Left ventricle myocardium inferior (tissue), 1 donor: Measurements from ENCODE around the gene MIER1. TPM values are rescaled to one million over a fixed set of nuclear protein-coding genes. Genes with fewer than 3 reads are reported as not detected.

Source experiments
- DNase-seq: peaks from one replicate; pipeline ENCODE4 v3.0.0-alpha.2; 2020
- H3K27ac ChIP-seq: fragments of 200-600 bp; replicated peaks from 2 replicates; pipeline ENCODE4 v1.8.0; 2021
- H3K27me3 ChIP-seq: fragments of 200-600 bp; 2 replicates; pipeline ENCODE4 v1.8.0; 2021; ENCODE audit warnings: low read depth
- H3K36me3 ChIP-seq: fragments of 200-600 bp; 2 replicates; pipeline ENCODE4 v1.8.0; 2021
- H3K4me1 ChIP-seq: fragments of 200-600 bp; 2 replicates; pipeline ENCODE4 v1.8.0; 2021
- H3K4me3 ChIP-seq: fragments of 200-600 bp; 2 replicates; pipeline ENCODE4 v1.8.0; 2021; ENCODE audit warnings: mild to moderate bottlenecking, moderate library complexity
- H3K9me3 ChIP-seq: fragments of 200-600 bp; replicated peaks from 2 replicates; pipeline ENCODE4 v1.8.0; 2021
- intact Hi-C: fragments of 100-400 bp; cut with micrococcal nuclease; formaldehyde crosslinking; loops from one replicate; pipeline ENCODE4 v1.11.0; 2022
- total RNA-seq: library from RNA; stranded (reverse); fragmentation: NEBNext Ultra II Directional; extraction: Animal tissue kit (Norgen Biotek cat#: 25700); gene quantifications from one replicate; pipeline ENCODE4 v1.2.1, GENCODE V29; 2021
- TF ChIP-seq, protein P1 (sequence below): fragments of 200-600 bp; IDR thresholded peaks from 2 replicates; pipeline ENCODE4 v1.8.0; 2021; ENCODE audit warnings: antibody characterized with exemption, mild to moderate bottlenecking, borderline replicate concordance
- donor health status: DM: no; HTN: yes; CAD: no; lungs with severe emphysema.

Gene MIER1
- total RNA-seq, 1 donor from 2014 or later, result 18.1 TPM

DNA sequence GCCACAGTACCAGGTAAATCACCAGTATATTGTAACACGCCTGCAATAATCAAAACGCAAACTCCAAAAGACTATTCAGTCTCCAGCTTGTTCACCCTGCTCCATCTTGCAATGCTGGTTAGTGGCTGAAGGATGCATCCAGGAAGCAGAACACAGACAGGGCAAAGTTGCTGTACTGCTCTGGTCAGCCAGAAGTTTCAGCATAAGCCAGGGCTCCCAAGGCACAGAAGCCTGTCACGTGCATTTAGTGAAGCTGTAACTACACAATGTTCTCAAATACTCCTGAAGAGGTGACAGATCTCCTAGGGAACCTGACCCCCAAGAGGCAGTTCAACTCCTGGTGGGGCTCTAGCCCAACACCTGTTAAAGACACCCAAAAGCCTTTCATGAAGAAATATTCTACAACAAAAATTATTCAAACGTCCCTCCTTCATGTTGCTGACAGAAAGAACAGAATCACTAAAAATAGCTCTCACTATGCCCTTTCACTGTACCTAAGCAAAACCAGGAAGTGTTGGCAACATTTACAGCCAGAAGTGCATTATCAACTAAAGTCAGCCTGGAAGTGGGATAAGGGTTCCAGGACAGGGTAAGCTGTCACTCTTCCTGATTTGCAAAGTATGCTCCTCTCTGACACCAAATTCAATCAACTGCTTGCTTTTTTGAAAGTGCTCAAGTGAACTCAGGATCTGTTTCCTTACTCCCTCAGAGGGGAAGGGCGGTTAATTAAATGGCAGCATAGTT is 77.1 kb downstream of the MIER1 start:
- Histone ChIP-seq H3K27me3 (no peaks in the 10 kb centered on the region), H3K36me3 (peaks cover 27% of the 10 kb centered on the region), H3K27ac (peak overlapping the region; percentile 74), H3K9me3 (no peaks in the 10 kb centered on the region), H3K4me3 (no peak overlapping the region), H3K4me1 (peaks cover 37% of the 10 kb centered on the region)
- no peak for DNase-seq
- TF ChIP-seq, protein P1, sequence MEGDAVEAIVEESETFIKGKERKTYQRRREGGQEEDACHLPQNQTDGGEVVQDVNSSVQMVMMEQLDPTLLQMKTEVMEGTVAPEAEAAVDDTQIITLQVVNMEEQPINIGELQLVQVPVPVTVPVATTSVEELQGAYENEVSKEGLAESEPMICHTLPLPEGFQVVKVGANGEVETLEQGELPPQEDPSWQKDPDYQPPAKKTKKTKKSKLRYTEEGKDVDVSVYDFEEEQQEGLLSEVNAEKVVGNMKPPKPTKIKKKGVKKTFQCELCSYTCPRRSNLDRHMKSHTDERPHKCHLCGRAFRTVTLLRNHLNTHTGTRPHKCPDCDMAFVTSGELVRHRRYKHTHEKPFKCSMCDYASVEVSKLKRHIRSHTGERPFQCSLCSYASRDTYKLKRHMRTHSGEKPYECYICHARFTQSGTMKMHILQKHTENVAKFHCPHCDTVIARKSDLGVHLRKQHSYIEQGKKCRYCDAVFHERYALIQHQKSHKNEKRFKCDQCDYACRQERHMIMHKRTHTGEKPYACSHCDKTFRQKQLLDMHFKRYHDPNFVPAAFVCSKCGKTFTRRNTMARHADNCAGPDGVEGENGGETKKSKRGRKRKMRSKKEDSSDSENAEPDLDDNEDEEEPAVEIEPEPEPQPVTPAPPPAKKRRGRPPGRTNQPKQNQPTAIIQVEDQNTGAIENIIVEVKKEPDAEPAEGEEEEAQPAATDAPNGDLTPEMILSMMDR, result no peak
- intact Hi-C loops, result no loop called here

DNA sequence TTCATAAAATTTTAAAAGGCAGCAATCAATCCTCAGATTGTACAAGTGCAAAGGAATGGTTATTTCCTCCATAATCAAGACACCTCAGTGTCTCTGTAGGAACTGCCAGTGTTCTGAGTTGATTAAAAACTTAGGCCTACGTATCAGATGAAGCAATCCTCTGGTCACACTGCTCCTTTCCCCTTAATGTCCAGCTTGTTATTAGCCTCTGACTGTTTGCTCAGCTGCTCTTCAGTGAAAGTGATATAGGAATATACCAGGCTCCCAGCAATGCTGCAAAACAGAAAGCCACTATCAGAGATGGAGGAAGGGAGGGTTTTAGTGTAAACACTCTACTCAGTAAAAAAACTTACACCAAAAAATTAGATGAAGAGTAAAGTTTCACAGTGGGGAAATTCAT is 79.4 kb downstream of the MIER1 start:
- H3K4me1 ChIP-seq, result peaks cover 37% of the 10 kb centered on the region
- H3K9me3 ChIP-seq, result no peaks in the 10 kb centered on the region
- H3K27ac ChIP-seq, result no peak overlapping the region
- no peaks in the 10 kb centered on the region for H3K27me3 ChIP-seq
- no peak for DNase-seq
- H3K4me3 ChIP-seq, result no peak overlapping the region
- TF ChIP-seq, protein P1, result no peak
- intact Hi-C loops, result no loop called here
- peaks cover 30% of the 10 kb centered on the region for H3K36me3 ChIP-seq

DNA sequence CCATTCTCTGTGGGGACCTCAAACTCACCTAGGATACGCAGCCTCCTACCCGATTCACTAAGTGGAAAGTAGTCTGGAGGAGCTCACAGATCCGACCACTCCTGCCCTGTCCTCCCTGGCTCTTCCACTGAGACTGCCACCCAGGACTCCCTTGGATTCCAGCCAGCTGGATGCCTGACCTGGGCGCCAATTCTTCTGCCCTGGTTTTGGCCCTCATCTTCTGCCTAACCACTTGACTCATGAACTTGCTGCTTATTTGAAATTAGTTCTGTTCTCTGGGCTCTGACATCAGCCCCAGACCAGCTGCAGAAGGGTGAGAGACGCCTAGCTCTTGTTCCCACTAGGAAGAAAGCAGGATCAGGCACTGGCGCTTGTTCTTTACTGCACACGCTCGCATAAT is 80.3 kb downstream of the MIER1 start:
- intact Hi-C loops, result no loop called here
- TF ChIP-seq, protein P1, result no peak
- Histone ChIP-seq H3K4me3 (no peak overlapping the region), H3K27ac (no peak overlapping the region), H3K4me1 (peaks cover 37% of the 10 kb centered on the region), H3K9me3 (no peaks in the 10 kb centered on the region), H3K36me3 (peaks cover 35% of the 10 kb centered on the region), H3K27me3 (no peaks in the 10 kb centered on the region)
- DNase-seq, result peak; percentile 25

DNA sequence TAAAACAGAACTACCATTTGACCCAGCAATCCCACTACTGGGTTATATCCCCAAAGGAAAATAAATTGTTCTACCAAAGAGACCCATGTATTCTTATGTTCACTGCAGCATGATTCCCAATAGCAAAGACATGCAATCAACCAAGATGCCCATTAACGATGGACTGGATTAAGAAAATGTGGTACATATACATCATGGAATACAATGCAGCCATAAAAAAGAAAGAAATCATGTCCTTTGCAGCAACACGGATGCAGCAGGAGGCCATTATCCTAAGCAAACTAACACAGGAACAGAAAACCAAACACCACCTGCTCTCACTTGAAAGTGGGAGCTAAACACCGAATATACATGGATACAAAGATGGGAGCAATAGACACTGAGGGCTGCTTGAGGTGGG is 85.0 kb downstream of the MIER1 start:
- TF ChIP-seq, protein P1, result no peak
- peaks cover 31% of the 10 kb centered on the region for H3K36me3 ChIP-seq
- H3K27me3 ChIP-seq, result no peaks in the 10 kb centered on the region
- no peak overlapping the region for H3K4me3 ChIP-seq
- intact Hi-C loops, result no loop called here
- no peak overlapping the region for H3K27ac ChIP-seq
- no peak for DNase-seq
- peaks cover 25% of the 10 kb centered on the region for H3K4me1 ChIP-seq
- no peaks in the 10 kb centered on the region for H3K9me3 ChIP-seq

DNA sequence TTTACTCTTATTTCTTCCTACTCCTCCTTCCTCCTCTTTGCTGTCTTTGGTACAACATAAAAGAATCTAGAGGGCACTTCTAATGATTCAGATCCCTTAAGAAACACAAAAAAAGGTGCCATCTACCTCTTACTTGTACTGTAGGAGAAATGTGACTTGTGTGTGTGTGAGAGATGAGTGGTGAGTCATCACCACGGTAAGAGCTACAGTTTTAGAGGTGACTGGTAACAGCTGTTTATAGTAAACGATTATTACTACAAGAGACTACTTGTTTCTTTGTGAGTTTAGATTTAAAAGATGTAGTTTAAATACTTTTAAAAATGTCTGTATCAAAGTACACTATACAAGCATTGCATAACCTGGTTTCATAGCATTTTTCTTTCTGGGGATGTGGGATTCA is 88.8 kb downstream of the MIER1 start:
- peaks cover 27% of the 10 kb centered on the region for H3K36me3 ChIP-seq
- intact Hi-C loops, result no loop called here
- no peak for DNase-seq
- no peak overlapping the region for H3K4me3 ChIP-seq
- H3K4me1 ChIP-seq, result peaks cover 10% of the 10 kb centered on the region
- H3K9me3 ChIP-seq, result no peaks in the 10 kb centered on the region
- no peaks in the 10 kb centered on the region for H3K27me3 ChIP-seq
- TF ChIP-seq, protein P1, result no peak
- H3K27ac ChIP-seq, result no peak overlapping the region
